Measurements from ENCODE around the gene NLRP3. TPM values are rescaled to one million over a fixed set of nuclear protein-coding genes. Genes with fewer than 3 reads are reported as not detected.

NLRP3 gene
- total and polyA plus RNA-seq, 10 of the 15 experiments (the other 5 are each of a cell fraction or from before 2014, with no cell fraction given): 1.8 to 10.4 (median 5.0) TPM

GRCh38 chr1:247447162-247447909, 31.4 kb downstream of the NLRP3 start:
- Histone ChIP-seq H3K9ac (ENCODE audit: control insufficient read depth, insufficient read depth, low read length) (no peak overlapping the region), H3K4me1 (ENCODE audit: control insufficient read depth, insufficient read depth, low read length) (no peaks in the 10 kb centered on the region), H4K20me1 (ENCODE audit: control insufficient read depth, insufficient read depth) (no peaks in the 10 kb centered on the region), H3K79me2 (ENCODE audit: control insufficient read depth, insufficient read depth, low read length) (no peaks in the 10 kb centered on the region), H3K27me3 (replicated peaks in 1 of 2; ENCODE audit: control insufficient read depth in 2 of 2, insufficient read depth in 2 of 2, low read length in 1 of 2) (no peaks in the 10 kb centered on the region), H3K4me2 (ENCODE audit: control insufficient read depth, insufficient read depth) (no peak overlapping the region), H3K36me3 (ENCODE audit: control insufficient read depth in 2 of 2, insufficient read depth in 2 of 2, low read length in 1 of 2) (peaks cover 0 to 1% of the 10 kb centered on the region in 2 experiments; a peak in 2 of 4 replicates), H3K27ac (ENCODE audit: control insufficient read depth, insufficient read depth) (no peak overlapping the region), H3K4me3 (no peak overlapping the region), H3K9me3 (replicated peaks; ENCODE audit: control insufficient read depth, insufficient read depth, low read length) (no peaks in the 10 kb centered on the region; the same call in 2 of the 3 replicates), H2AFZ (ENCODE audit: control insufficient read depth, low read depth, low read length) (no peak overlapping the region)
- ChIA-PET RAD21 (ENCODE audit: unreplicated experiment) (interaction anchor here (2.0 kb wide), 1 partner anchor 57 kb away, joined by 10 read pairs; no protein-coding TSS in a partner anchor), CTCF (no interaction called here), SMC1A (ENCODE audit: uncharacterized antibody, unreplicated experiment) (no interaction called here), POLR2A (no interaction called here)
- FAIRE-seq (no peak), ATAC-seq (no peak), DNase-seq (ENCODE audit: low read depth, low spot score) (no peak)
- in situ Hi-C loops (cut with MboI): no loop called here
- WGBS (ENCODE audit: insufficient coverage, insufficient replicate concordance, low lambda C conversion rate, missing lambda C conversion rate): 52% methylated on average over 7 of the region's 7 CpGs
- BruUV-seq (replicated peaks): no TSS peak
- TF ChIP-seq JUND (IDR thresholded peaks at IDR 0.05; ENCODE audit: low read depth, low read length): no peak
- no peak for TF ChIP-seq BRCA1 (IDR thresholded peaks at IDR 0.05; ENCODE audit: low read depth, low read length)
- no peak for TF ChIP-seq NBN (IDR thresholded peaks at IDR 0.05)
- no peak for TF ChIP-seq NKRF (conservative IDR thresholded peaks at IDR 0.05)
- TF ChIP-seq ETV6 (conservative IDR thresholded peaks at IDR 0.05 in 1 of 2, IDR thresholded peaks at IDR 0.05 in 1 of 2; ENCODE audit: borderline replicate concordance in 1 of 2, low read depth in 1 of 2): no peak
- TF ChIP-seq ATF2 (IDR thresholded peaks at IDR 0.05; ENCODE audit: low read length): no peak
- TF ChIP-seq PAX5 (IDR thresholded peaks at IDR 0.05; ENCODE audit: borderline replicate concordance, low read depth, low read length): no peak
- no peak for TF ChIP-seq IKZF2 (IDR thresholded peaks at IDR 0.05)
- no peak for TF ChIP-seq CBFB (IDR thresholded peaks at IDR 0.05; ENCODE audit: low read depth)
- no peak for TF ChIP-seq RAD21 (IDR thresholded peaks at IDR 0.05; ENCODE audit: insufficient read depth, low read depth, low read length)
- no peak for TF ChIP-seq ZNF24 (IDR thresholded peaks at IDR 0.05)
- no peak for TF ChIP-seq GABPA (IDR thresholded peaks at IDR 0.05; ENCODE audit: low read depth)
- no peak for TF ChIP-seq NFYB (IDR thresholded peaks at IDR 0.05; ENCODE audit: insufficient read depth, low read depth, low read length)
- intact Hi-C loops (cut with micrococcal nuclease; ENCODE audit: unreplicated experiment): no loop called here
